HG02884 (cell line): Measurements from ENCODE around the gene WEE2.
"Not testable (repeated sequence)": the region's sequence is repeated elsewhere in the genome, so short reads cannot be mapped to it uniquely, and the experiment has no call there.

ENCODE experiments used
- ATAC-seq: cut with Tn5 transposase; IDR thresholded peaks from one replicate; pipeline ENCODE4 v1.9.1; 2021; ENCODE audit warnings: mild to moderate bottlenecking, moderate library complexity; ENCODE audit not compliant: unreplicated experiment

Gene WEE2

GRCh38 chr7:141770083-141770583, 62.0 kb downstream of the WEE2 start:
- not testable (repeated sequence) for ATAC-seq

GRCh38 chr7:141776374-141776773, 68.2 kb downstream of the WEE2 start, which contains the start of gene TAS2R4:
TAS2R4 (plus strand) TSS chr7:141776674; CDS start chr7:141778489, 1,815 bp downstream.
- no peak for ATAC-seq
